ENCODE results near the gene MCC.

GRCh38 chr5:113273948-113274347 is 214.3 kb downstream of the MCC start:
- TF ChIP-seq CTCF (IDR thresholded peaks at IDR 0.05) (no peak), EP300 (IDR thresholded peaks at IDR 0.05) (no peak), POLR2A (IDR thresholded peaks at IDR 0.05) (no peak)

Measured in ovary (tissue), 3 donors.